GDM1 (cell line): Measurements from ENCODE around the gene ZGPAT.
"Not testable (repeated sequence)": the region's sequence is repeated elsewhere in the genome, so short reads cannot be mapped to it uniquely, and the experiment has no call there.

Source experiments
- DNase-seq: peaks from one replicate; lab custom pipeline; 2025; lab: John Stamatoyannopoulos, UW

The ZGPAT gene

DNA sequence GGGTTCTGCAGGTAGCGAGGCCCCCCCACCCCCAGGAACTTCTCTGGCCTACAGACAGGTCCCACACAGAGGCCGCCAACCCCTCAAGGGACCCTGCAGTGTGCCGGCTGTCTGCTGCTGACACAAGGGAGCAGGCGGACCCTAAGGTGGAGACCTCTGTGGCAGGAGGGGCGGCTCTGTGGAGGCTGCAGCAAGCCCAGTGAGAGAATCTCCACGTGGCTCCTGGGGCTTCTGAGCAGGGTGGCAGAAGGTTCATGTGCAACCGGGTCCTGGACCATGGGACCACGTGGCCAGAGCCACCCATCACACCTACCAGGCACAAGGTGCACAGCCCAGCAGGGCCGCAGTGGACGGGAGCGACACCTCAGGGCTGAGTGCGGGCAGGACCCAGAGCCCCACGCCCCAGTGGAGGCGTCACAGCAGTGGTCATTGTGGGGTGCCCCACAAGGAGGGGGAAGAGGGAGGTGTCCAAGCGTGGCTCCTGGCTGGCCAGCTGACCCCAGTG lies 4.3 kb upstream of the ZGPAT start:
- DNase-seq = no peak

DNA sequence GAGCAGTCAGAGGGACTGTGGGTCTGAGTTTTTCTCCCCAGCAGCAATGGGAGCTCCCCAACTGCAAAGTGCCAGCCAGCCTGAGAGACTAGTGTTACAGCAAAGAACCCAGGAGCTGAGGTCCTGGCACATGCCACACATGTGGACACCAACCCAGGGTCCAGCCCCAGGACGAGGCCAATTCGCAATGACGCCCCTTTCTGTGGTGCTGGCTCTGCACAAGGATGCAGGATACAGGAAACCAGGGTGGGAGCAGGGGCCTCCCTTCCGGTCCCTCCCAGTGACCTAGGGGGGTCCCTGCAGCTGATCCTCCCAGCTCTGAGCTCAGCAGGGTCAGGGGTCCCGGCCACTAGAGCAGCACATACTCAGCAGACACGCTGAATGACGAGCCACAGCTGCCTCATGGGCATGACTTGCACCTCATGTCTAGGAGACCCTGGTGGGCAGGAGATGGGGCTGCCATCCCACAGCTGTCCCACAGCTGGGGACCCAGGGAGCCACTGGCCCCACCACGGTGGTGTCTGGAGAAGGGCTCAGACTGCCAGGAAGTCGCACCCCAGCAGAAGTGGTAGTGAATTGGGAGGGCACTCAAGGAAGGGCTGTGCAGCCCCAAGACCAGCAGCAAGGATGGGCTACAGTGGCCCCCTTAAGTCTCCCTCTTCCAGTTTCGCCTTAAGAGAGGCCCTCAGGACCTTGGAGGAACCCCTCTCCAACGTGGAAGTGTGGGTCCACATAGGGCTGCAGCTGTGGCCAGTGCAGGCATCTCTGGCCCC lies 3.7 kb upstream of the ZGPAT start:
- no peak for DNase-seq

DNA sequence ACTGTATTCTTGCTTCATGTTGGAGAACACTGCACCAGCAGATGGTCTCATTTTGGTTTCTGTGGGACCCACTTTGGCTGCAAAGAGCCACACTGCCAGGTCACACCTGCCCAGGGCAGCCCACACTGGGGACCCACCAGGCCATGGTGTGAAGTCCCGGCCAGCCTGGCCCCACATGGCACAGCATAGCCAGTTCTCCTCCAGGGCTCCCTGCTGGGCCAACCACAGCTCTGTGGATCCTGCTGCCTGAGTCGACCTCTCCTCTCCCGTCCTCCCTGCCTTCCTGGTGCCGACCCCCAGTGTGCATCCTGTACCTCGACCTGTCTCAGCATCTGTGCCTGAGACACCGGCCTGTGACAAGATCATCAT lies 3.1 kb upstream of the ZGPAT start:
- DNase-seq = no peak

DNA sequence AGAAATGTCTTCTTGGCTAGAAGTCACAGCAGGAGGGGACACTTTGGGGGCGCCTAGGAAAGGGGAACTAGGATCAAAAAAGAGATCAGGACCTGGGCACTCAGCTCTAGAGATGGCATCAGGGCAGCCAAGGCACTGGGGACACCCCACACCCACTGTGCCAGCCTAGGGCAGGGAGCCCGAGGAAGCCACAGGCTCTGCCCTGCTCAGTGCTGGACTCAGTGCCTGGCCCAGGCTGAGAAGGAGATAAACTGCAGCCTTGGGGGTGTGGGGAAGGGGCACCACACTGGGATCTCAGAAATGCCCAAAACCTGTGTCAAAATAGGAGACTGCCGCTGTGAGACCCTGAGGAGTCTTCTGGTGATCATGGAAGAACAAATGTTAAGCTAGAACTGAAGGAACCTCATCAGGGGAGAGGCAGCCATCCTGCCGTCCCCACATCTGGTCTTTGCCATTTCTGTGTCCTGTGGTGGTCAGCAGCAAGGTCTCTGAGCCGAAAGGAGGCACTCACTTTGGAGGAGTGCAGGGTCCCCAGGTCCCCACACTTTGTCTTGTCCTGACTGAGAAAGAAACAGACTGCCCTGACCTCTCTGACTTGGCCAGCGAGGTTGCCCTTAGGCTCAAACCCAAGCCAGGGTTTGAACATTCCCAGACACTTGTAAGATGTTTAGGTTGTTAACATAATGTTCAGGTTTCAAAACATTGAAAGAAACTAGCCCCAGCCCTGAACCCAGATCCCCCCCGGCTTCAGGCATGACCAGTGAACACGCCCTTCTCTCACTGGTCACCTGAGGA lies 2.4 kb upstream of the ZGPAT start:
- no peak for DNase-seq

DNA sequence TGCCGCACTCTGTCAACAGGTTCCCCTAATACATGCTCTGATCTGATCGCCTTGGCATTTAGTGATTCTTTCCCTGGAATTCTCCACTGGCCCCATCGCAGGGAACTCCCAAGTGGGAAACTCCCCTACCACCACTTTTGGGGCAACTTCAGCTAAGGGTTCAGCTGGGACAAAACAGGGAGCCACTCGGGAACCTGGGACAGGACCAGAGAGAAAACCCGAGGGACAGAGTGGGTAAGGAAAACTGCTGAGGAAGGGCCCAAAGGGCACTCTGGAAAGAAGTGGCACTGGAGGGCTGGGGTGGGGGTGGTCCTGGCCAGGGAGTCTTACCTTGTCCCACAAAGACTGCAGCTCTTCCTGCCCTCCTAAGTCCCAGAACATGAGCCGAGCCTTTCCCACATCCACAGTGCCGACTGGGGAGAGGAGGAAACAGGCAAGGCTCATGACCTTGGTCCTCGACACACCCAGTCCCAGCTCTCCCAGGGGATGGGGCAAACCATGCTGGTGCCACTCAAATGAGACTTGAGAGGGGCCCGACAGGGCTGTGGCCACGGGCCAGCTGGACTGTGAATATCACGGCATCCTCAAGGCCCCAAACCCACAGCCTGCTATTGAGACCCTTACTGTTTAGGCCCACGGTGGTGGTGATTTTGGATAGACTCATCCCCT lies 1.7 kb upstream of the ZGPAT start:
- no peak for DNase-seq

DNA sequence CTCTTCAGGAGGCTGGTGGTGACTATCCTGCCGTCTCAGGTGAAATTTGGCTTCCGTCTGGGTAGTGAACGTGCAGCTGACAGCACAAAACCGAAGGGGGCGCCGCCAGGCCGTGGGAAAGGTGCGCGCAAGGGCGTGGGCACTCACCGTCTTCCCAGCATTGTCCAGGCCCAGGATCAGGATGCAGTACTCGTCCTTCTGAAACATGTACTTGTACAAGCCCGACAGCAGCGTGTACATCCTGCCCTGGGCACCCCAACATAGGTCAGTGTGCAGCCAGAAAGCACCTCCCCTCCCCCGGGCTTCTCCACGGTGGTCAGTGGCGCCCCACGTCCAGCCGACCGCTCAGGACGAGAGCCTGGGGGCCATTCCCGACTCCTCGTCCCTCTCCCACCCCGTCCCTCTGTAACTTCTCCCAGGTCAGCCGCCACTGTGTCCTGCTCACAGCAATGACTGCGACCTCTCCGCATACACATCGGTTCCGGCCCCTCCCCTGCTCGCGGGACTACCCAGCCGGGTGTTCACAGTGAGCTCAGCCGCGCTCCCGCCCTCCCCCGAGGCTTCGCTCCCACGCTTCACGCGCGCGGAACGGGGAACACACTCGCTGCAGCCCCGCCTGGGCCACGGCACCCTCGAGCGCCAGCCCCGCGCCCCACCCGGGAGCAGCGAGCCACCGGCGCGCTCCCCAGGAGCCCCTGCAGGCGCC lies 834 bp upstream of the ZGPAT start:
- DNase-seq = no peak

DNA sequence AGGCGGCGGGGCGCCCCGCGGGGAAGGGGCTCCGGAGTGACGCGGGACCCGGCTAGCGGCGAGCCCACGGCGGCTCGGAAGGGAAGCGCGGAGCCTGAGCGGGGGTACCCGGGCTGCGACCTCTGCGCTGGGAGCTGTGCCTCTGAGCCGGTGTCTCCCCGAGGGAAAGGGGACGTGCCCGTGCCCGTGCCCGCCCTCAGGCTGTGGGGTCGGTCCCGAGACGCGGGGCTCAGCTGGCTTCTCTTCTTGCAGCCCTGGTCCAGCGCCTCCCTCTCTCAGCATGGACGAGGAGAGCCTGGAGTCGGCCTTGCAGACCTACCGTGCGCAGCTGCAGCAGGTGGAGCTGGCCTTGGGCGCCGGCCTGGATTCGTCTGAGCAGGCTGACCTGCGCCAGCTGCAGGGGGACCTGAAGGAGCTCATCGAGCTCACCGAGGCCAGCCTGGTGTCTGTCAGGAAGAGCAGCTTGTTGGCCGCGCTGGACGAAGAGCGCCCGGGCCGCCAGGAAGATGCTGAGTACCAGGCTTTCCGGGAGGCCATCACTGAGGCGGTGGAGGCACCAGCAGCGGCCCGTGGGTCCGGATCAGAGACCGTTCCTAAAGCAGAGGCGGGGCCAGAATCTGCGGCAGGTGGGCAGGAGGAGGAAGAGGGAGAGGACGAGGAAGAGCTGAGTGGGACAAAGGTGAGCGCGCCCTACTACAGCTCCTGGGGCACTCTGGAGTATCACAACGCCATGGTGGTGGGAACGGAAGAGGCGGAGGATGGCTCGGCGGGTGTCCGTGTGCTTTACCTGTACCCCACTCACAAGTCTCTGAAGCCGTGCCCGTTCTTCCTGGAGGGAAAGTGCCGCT lies 686 bp downstream of the ZGPAT start:
- no peak for DNase-seq

DNA sequence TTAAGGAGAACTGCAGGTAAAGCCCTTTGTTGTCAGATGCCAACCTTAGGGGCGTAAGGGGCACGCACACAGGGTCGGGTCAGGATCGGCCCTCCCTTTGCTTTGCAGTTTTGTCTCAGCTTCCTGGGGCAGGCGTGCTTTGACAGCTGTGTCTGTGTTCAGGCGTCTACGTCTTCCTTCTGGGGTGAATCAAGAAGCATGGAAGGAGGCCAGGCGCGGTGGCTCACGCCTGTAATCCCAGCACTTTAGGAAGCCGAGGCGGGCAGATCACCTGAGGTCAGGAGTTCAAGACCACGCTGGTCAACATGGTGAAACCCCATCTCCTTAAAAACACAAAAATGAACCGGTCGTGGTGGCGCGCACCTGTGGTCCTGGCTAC lies 1.3 kb downstream of the ZGPAT start:
- no peak for DNase-seq

DNA sequence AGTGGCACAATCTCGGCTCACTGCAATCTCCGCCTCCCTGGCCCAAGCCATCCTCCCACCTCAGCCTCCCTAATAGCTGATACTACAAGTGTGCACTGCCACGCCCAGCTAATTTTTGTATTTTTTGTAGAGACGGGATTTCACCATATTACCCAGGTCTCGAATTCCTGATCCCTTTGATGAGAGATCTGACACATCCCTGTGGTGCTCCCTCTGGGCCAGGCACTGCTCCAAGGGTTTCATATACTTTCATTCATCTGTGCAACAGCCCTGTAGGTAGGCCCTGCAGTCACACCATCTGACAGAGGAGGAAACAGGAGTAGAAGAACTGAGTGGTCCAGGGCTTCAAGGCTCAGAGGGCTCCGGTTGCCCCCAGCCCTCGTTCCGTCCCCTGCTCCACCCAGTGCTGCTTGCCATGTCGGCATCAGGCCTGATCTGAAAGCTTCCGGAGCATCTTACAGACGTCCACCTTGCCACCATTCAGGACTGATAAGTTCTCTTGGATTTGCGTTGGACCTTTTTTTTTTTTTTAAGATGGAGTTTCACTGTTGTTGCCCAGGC lies 3.3 kb downstream of the ZGPAT start:
- no peak for DNase-seq

DNA sequence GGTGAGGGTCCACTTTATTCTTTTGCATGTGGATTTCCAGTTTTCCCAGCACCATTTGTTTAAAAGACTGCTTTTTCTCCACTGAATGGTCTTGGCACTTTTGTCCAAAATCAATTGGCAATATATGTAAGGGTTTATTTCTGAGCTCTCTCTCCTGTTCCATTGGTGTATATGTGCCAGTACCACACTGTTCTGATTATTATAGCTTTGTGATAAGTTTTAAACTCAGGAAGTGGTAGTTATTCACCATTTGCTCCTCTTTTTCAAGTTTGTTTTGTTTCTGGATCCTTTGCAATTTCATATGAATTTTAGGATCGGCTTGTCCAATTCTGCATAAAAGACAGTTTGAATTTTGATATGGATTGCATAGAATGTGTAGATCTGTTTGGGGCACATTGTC lies 4.4 kb downstream of the ZGPAT start:
- DNase-seq = no peak

DNA sequence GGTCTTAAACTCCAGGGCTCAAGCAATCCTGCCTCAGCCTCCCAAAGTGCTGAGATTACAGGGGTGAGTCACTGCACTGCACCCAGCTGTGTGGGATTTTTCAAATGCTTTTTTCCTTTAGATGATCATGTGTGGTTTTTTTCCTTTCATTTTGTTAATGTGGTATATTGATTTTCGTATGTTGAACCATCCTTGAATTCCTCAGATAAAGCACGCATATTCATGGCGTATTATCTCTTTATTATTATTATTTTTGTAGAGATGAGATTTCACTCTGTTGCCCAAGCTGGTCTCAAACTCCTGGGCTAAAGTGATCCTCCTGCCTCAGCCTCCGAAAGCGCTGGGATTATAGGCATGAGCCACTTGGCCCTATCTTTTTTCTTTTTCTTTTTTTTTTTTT lies 7.0 kb downstream of the ZGPAT start:
- no peak for DNase-seq

DNA sequence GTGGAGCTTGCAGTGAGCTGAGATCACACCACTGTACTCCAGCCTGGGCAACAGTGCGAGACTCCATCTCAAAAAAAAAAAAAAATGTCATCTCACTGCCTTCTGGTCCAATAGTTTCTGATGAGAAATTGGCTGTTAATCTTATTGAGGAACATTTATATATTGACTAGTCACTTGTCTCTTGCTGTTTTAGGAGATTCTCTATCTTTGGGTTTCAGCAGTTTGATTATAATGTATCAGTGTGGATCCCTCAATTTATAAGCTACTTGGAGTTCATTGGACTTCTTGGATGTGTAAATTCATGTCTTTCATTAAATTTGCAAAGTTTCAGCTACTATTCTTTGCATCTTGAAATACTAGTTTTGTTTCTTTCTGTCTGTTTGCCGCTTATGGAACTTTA lies 11.2 kb downstream of the ZGPAT start:
- no peak for DNase-seq

DNA sequence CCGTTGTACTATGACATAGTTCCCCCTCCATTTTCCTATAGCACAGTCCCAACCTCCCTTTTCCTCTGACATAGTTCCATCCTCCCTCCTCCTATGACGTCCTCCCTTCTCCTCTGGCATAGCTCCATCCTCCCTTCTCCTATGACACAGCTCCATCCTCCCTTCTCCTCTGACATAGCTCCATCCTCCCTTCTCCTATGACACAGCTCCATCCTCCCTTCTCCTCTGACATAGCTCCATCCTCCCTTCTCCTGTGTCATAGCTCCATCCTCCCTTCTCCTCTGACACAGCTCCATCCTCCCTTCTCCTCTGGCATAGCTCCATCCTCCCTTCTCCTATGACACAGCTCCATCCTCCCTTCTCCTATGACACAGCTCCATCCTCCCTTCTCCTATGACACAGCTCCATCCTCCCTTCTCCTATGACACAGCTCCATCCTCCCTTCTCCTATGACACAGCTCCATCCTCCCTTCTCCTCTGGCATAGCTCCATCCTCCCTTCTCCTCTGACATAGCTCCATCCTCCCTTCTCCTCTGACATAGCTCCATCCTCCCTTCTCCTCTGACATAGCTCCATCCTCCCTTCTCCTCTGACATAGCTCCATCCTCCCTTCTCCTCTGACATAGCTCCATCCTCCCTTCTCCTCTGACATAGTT lies 15.3 kb downstream of the ZGPAT start:
- DNase-seq = not testable (repeated sequence)

DNA sequence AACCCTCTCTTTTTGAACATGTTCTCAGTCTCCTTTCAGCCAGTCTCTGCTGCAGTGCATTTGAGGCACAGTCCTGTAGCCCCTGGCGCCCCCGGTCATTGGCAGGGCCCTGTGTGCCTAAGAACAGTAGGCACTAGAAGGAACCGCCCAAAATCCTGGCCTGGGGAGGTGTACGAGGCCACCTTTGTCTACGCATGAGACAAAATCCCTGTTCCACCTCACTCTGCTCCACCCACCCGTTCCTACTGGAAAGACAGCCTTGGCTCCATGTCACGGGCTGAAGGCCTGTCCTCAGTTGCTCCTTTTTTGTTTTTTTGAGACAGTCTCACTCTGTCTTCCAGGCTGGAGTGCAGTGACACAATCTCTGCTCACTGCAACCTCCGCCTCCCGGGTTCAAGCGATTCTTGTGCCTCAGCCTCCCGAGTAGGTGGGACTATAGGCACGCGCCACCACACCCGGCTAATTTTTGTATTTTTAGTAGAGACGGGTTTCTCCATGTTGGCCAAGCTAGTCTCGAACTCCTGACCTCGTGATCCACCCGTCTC lies 22.4 kb downstream of the ZGPAT start:
- not testable (repeated sequence) for DNase-seq

DNA sequence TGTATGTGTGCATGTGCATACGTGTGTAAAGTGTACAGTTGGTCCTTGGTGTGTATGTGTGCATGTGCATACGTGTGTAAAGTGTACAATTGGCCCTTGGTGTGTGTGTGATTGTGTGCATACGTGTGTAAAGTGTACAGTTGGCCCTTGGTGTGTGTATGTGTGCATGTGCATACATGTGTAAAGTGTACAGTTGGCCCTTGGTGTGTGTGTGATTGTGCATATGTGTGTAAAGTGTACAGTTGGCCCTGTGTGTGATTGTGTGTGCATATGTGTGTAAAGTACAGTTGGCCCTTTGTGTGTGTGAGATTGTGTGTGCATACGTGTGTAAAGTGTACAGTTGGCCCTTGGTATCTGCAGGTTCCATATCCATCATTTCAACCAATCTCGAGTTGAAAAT lies 23.6 kb downstream of the ZGPAT start:
- DNase-seq = no peak

DNA sequence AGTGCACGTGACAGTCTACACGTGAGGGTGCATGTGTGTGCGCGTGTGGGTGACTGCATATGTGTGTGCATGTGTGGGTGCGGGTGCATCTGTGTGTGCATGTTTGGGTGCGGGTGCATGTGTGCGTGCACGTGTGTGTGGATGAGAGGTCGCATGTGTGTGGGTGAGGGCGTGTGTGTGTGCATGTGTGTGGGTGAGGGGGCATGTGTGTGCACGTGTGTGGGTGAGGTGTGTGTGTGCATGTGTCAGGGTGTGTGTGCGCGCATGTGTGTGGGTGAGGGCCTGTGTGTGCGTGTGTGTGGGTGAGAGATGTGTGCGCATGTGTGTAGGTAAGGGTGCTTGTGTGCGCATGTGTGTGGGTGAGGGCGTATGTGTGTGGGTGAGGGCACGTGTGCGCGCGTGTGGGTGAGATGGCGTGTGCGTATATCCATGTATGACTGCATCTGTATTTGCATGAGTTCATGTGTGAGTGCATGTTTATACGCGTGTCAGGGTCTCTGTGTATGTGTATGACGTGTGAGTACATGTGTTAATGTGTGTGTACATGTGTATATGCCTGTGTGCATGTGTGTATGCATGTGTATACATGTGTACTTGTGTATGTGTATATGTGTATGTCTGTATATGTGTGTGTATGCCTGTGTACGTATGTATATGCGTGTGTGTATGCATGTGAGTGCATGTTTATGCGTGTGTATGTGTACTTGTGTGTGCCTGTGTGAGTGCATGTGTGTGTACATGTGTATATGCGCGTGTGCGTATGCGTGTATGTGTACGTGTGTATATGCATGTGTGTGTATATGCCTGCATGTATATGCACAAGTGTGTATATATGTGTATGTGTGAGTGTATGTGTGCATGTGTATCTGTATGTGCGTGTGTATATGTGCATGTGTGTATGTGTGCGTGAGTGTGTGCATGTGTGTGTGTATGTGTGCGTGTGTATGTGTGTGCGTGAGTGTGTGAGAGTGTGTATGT lies 24.6 kb downstream of the ZGPAT start:
- no peak for DNase-seq

DNA sequence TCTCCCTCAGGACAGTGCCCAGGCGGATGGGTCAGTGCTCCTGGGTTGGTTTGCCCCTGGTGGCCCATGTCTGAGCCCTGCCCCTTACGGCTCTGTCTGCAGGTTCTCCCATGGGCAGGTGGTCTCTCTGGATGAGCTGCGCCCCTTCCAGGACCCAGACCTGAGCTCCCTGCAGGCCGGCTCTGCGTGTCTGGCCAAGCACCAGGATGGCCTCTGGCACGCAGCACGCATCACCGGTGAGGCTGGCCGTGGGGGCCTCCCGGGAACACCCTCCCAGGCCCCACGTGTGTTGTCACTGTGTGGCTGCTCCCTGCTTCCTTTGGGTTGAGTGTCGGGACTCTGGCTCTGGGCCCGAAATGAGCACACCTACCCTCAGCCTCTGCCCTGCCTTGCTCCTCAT lies 25.3 kb downstream of the ZGPAT start:
- DNase-seq = no peak

DNA sequence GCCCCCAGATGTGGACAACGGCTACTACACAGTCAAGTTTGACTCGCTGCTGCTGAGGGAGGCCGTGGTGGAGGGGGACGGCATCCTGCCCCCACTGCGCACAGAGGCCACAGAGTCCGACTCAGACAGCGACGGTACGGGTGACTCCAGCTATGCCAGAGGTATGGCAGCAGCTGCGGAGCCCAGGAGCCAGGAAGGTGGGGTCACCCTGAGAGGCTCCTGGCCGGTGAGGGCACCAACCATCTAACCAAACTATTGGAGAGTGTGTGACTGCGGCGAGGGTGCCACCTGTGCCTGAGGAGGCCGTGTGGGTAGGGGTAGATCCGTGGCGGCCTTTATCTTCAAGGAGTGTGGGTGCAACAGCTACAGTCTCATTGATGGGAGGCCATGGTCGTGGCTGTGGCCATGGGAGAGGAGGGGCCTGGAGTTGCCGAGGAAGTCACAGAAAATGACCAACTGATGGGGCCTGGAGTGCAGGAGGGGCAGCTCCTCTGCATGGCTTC lies 25.8 kb downstream of the ZGPAT start:
- DNase-seq = no peak
